ENCODE measurements around the gene COL6A1.

COL6A1 gene

DNA sequence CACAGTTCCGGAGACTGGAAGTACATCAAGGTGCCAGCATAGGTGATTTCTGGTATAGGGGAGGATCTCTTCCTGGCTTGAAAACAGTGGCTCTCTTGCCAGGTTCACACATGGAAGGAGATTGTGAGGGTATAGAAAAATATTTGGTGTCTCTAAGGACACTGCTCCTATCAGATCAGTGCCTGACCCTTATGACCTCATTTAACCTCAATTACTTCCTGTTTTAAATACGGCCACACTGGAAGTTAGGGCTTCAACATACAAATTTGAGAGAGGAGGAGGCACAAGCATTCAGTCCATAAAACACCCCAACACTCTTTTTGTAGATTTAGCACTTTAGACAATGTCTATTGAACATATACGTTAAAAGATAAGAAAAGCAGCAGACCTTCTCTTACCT, 37.0 kb downstream of the COL6A1 start:
- no peak for TF ChIP-seq CTCF (IDR thresholded peaks at IDR 0.05; ENCODE audit: low read depth, low read length, missing control alignments)
- DNase-seq (ENCODE audit: low read depth): no peak
- H3K4me3 ChIP-seq (ENCODE audit: low read depth, low read length): no peak overlapping the region

DNA sequence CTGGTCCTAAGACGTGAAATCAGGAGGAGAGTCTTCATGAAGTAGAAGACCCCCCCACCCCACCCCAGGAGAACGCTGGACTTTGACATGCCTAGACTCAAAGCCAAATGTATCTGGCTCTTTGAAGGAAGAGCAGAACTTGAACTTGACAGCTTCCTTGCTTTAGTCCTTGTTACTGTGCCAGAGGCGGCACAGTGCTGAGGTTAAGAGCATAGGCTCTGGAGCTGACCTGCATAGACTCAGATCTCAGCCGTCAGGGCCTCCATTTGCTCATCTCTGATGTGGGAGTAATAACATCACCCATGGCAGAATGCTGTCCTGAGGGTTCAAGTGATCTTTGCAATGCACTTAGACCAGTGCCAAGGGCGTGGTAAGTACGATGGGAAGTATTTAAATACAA, 39.0 kb downstream of the COL6A1 start:
- no peak for TF ChIP-seq CTCF (IDR thresholded peaks at IDR 0.05; ENCODE audit: low read depth, low read length, missing control alignments)

GRCh38 chr21:46021398-46021797, 39.8 kb downstream of the COL6A1 start:
- no peak for DNase-seq (ENCODE audit: low read depth)
- H3K4me3 ChIP-seq (ENCODE audit: low read depth, low read length): no peak overlapping the region
- TF ChIP-seq CTCF (IDR thresholded peaks at IDR 0.05; ENCODE audit: low read depth, low read length, missing control alignments): no peak

More for the DNA sequence above, 39.0 kb downstream of the COL6A1 start:
- no peak overlapping the region for H3K4me3 ChIP-seq (ENCODE audit: low read depth, low read length)
- no peak for DNase-seq (ENCODE audit: low read depth)

DNA sequence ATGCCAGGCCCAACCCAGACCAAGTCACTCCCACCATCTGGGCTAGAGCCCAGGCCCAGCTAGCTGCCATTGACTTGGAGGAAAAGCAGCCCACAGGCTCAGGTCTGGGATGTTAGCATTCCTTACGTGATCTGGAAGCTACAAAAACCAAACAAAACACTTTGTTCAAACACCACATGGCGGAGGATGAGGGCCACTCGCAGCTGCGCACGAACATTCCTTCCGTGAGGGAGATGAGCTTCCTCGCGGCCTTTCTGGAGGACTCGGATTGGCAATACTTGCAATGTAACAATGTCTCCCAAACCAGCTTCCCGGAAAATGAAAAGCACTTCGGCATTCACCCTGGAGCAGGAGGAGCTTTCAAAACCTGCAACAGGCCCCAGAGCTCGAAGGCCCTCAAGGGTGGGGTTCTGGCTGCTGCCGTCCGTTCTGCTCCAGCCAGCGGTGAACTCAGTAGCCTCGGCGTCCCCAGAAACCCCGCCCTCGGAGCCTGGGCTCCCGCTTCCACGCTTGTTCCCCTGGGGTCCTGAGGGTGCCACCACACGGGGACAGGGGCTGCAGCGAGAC, 40.5 kb downstream of the COL6A1 start:
- no peak for TF ChIP-seq CTCF (IDR thresholded peaks at IDR 0.05; ENCODE audit: low read depth, low read length, missing control alignments)
- DNase-seq (ENCODE audit: low read depth): no peak
- H3K4me3 ChIP-seq (ENCODE audit: low read depth, low read length): no peak overlapping the region

GRCh38 chr21:46022551-46023525, 41.3 kb downstream of the COL6A1 start:
- no peak overlapping the region for H3K4me3 ChIP-seq (ENCODE audit: low read depth, low read length)
- TF ChIP-seq CTCF (IDR thresholded peaks at IDR 0.05; ENCODE audit: low read depth, low read length, missing control alignments): no peak
- DNase-seq (ENCODE audit: low read depth): no peak

DNA sequence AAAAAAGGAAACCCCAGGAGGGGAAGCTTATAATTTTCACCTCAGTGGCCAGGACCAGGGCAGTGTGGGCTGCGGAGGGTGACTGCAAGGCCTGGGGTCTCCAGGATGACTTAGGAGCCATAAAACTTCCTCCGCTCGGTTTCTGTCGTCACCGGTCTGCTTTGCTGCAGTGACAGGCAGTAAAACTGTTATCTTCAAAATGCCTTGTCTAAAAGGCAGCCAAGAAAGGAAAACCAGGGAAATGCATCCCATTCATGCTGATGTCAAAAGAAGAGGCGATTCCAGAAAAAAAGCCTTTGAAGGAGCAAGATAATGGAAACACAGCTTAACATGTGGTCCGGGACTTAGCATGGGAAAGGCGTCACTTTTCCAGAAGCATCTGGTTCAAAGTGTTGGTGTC, 42.0 kb downstream of the COL6A1 start:
- DNase-seq (ENCODE audit: low read depth): no peak
- no peak overlapping the region for H3K4me3 ChIP-seq (ENCODE audit: low read depth, low read length)
- no peak for TF ChIP-seq CTCF (IDR thresholded peaks at IDR 0.05; ENCODE audit: low read depth, low read length, missing control alignments)
